ENCODE measurements around the gene ARF4. TPM values are rescaled to one million over a fixed set of nuclear protein-coding genes. Genes with fewer than 3 reads are reported as not detected.

Gene ARF4
- total RNA-seq, 1 donor from 2014 or later: 123 TPM

Other genes with a start within 250 kb of the ARF4 start
- gene DNAH12, start 53.0 kb downstream of the ARF4 start, total RNA-seq: under 0.01 TPM in 1 of 2 replicates, not detected in the other
- 6.1 and 8.7 TPM in 2 replicates for gene PDE12, start 41.1 kb downstream of the ARF4 start, total RNA-seq
- 18.8 and 19.4 TPM in 2 replicates for gene DENND6A, start 95.7 kb upstream of the ARF4 start, total RNA-seq
- 22.9 and 27.6 TPM in 2 replicates for gene SLMAP, start 159.0 kb upstream of the ARF4 start, total RNA-seq

All from lung microvascular endothelial cell (primary cell).